ENCODE measurements around the gene TOPBP1.
A peak's percentile ranks its signal among the peaks of the same experiment; 100 is the strongest.
"Not testable (repeated sequence)": the region's sequence is repeated elsewhere in the genome, so short reads cannot be mapped to it uniquely, and the experiment has no call there.

TOPBP1 gene

GRCh38 chr3:133661454-133662277 is at the start of gene TOPBP1:
Gene TOPBP1, minus strand, starts transcription at chr3:133661941. Its CDS starts 814 bp downstream, at chr3:133661127.
- peak; percentile 83 for DNase-seq (ENCODE audit: low spot score)

- DNase-seq (ENCODE audit: low spot score), result no peak
These were observed 49.3 kb upstream of the TOPBP1 start for GRCh38 chr3:133711013-133711412.

- no peak for DNase-seq (ENCODE audit: low spot score)
These were observed 47.5 kb upstream of the TOPBP1 start for GRCh38 chr3:133709139-133709750.

- DNase-seq (ENCODE audit: low spot score), result no peak
These were observed 44.3 kb upstream of the TOPBP1 start for GRCh38 chr3:133706033-133706432.

- no peak for DNase-seq (ENCODE audit: low spot score)
These were observed 42.2 kb upstream of the TOPBP1 start for GRCh38 chr3:133703915-133704314.

- DNase-seq (ENCODE audit: low spot score), result no peak
These were observed 40.0 kb upstream of the TOPBP1 start for GRCh38 chr3:133701435-133702358.

GRCh38 chr3:133700351-133700750 is 38.6 kb upstream of the TOPBP1 start:
- no peak for DNase-seq (ENCODE audit: low spot score)

- no peak for DNase-seq (ENCODE audit: low spot score)
These were observed 38.2 kb upstream of the TOPBP1 start for GRCh38 chr3:133699903-133700302.

- no peak for DNase-seq (ENCODE audit: low spot score)
These were observed 37.7 kb upstream of the TOPBP1 start for GRCh38 chr3:133699467-133699866.

GRCh38 chr3:133697960-133698359 is 36.2 kb upstream of the TOPBP1 start:
- DNase-seq (ENCODE audit: low spot score), result no peak

- DNase-seq (ENCODE audit: low spot score), result no peak
These were observed 33.9 kb upstream of the TOPBP1 start for GRCh38 chr3:133695560-133696171.

GRCh38 chr3:133694288-133695268 is 32.8 kb upstream of the TOPBP1 start:
- no peak for DNase-seq (ENCODE audit: low spot score)

- DNase-seq (ENCODE audit: low spot score), result no peak
These were observed 32.1 kb upstream of the TOPBP1 start for GRCh38 chr3:133693821-133694220.

- DNase-seq (ENCODE audit: low spot score), result no peak
These were observed 31.0 kb upstream of the TOPBP1 start for GRCh38 chr3:133692759-133693158.

- DNase-seq (ENCODE audit: low spot score), result no peak
These were observed 29.7 kb upstream of the TOPBP1 start for GRCh38 chr3:133691273-133692107.

GRCh38 chr3:133677993-133678392 is 16.3 kb upstream of the TOPBP1 start:
- not testable (repeated sequence) for DNase-seq (ENCODE audit: low spot score)

GRCh38 chr3:133676336-133677118 is 14.8 kb upstream of the TOPBP1 start:
- no peak for DNase-seq (ENCODE audit: low spot score)

GRCh38 chr3:133675631-133676335 is 14.0 kb upstream of the TOPBP1 start:
- no peak for DNase-seq (ENCODE audit: low spot score)

Data from CD4-positive, alpha-beta T cell treated with Interleukin-2 at 100 ng/mL for 4 hours (primary cell).